ENCODE measurements around the gene PCGF2.
"Not testable (repeated sequence)": the region's sequence is repeated elsewhere in the genome, so short reads cannot be mapped to it uniquely, and the experiment has no call there.

PCGF2 gene

DNA sequence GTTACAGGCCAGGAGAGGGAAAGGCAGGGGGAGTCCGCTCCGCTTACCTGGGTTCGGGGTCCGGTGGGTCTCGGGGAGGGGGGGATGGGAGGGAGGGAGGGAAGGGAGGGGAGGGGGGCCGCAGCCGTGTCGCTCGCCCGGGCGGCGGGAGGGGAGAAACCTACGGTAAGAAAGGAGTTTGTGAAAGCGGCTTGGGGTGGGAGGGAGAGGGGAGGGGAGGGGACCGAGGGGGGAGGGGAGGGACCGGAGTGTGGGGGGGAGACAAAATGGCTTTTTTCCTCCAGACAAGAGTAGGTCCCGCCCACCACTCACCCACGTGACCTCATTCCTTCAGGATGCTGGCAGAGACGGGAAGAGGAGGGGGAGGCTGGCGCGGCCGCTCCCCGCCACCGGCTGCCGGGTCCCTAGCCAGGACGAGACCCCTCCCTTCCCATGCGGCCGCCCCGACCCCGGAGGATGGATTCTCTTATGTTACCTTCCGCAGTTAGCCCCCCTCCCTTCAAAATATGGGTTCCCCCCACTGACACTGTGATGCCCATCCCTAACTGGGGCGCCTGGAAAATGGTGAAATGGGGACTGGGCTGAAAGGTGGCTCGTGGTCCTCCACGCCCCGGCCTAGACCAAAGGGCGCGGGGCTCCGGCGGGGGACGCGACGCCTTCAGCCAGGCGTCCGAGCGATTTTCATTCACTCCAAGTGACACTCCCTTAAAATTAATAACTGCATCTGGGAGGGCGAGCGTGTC, at the start of gene PCGF2:
Gene PCGF2, minus strand, starts transcription at position 188 of the 743 bp plus-strand sequence. CDS start 7,934 bp downstream, outside the sequence.
- DNase-seq (ENCODE audit: low spot score), result no peak

DNA sequence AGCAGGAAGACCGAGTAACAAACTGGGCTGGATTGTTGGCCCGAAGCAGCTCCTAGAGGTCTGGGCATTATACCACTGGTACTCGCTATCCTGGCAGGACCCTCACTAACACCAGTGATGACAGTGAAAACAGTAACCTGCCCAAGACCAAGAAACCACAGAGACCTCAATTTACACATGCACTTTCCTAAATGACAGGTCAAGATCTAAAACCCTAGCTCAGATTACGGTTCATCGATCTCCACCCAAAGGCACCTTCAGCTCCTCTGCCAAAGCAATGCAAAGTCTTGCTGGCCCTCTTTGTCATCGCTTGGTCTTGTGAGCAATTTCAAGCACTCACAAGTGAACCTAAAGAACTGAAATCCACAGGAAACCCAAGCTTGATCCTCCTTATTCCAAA, 49.7 kb upstream of the PCGF2 start:
- no peak for DNase-seq (ENCODE audit: low spot score)

DNA sequence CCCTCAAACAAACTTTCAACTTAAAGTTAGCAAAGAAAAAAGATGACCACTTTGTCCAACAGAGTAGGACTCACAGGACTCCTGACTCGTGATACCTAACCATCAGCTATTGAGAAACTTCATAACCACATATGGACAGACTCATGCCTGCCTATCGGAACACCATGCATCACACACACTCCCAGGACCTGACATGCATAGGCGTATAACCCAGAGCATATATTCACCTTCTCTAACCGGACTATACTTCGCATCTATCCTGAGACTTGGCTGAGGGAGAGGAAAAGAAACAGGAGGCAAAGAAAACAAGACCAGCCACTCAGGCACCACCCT, 49.0 kb upstream of the PCGF2 start:
- DNase-seq (ENCODE audit: low spot score), result no peak

DNA sequence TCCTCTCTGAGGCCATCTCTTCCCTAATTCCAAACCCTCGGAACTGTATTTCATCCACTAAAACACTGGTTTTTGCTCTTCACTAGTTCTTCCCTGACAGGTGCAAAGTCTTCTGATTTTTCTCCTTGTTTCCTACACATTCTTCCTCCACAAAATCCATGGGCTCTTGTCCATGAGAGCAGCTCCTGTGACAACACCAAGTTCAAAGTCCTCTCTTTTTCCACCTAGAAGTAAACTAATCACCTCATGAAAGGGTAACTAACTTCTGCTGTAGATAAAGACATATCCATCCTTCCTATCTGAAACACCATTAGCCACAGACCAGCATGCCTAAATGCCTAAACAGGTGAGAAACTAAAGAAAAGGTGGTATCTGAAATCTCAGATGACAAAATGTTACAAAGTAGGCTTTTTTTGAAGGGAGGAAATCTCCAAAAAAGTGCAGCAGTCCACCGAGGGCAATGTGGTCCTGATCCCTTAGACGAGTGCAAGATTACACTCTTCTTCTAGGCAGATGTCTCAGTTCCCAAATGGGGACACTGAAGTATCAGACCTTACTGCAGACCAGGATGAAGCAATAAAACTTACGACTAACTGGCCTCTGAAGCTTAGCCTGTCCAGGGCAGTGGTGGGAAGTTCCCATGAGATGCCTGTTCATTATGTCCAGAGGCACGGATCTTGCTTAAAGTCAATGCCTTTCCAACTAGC, 48.5 kb upstream of the PCGF2 start:
- DNase-seq (ENCODE audit: low spot score), result no peak

DNA sequence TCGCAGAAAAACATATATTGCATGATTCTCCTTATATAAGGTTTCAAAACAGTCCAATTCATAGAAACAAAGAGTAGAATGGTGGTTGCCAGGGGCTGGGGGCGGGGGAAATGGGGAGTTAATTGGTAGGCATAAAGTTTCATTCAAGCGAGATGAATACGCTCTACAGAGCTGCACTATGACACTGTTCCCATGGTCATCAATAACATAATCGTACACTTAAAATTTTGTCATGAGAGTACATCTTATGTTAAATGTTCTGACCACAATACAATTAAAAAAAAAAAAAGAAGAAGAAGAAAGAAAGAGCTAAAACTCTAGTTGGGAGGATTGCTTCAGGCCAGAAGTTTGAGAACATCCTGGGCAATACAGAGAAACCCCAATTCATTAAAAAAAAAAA, 46.1 kb upstream of the PCGF2 start:
- DNase-seq (ENCODE audit: low spot score), result no peak

DNA sequence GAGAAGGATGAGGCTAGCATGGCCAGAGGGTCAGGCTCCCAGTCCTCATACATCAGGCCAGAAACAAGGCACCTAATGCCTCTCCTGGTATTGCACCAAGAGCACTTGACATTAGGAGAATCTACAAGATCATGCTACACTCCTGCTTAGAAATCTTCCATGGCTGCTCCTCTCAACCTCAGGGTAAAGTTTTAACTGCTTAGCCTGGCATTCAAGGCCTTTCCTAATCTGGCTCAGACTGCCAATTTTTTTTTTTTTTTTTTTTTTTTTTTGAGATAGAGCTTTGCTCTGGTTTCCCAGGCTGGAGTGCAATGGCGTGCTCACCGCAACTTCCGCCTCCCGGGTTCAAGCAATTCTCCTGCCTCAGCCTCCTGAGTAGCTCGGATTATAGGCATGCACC, 43.0 kb upstream of the PCGF2 start:
- no peak for DNase-seq (ENCODE audit: low spot score)

DNA sequence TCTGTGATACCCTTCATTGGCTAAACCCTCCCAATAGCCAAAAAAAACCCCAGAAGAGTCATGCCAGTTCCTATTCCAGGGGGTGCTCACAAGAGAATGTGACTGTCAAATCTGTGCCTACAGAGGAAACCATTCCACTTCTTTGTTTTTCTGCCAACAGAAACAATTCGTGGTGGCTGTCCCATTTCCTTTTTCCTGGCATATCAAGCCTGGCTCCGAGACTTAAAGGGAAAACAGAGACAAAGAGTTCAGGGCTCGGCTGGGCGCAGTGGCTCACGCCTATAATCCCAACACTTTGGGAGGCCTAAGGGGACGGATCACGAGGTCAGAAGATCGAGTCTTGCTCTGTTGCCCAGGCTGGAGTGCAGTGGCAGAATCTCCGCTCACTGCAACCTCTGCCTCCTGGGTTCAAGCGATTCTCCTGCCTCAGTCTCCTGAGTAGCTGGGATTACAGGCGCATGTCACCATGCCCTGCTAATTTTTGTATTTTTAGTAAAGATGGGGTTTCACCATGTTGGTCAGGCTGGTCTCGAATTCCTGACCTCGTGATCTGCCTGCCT, 42.1 kb upstream of the PCGF2 start:
- DNase-seq (ENCODE audit: low spot score), result not testable (repeated sequence)

DNA sequence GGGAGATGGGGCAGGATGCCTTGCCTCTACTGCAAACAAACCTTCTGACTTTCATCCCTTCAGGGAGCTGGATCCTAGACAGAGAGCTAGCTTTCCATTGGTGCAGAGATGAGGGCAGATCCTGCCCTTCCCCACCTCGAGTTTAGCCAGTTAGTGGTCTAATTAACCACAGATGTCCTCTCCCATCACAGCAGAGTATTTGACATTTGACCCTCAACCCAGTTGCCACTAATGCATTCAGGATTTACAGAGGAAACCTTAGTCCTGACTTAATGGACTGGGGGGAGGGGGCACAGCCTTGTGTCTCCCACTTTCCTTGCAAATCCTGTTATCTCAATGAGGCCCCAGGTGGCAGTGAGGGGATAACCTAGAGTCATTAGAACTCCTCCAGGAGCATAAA, 41.0 kb upstream of the PCGF2 start:
- DNase-seq (ENCODE audit: low spot score), result no peak

DNA sequence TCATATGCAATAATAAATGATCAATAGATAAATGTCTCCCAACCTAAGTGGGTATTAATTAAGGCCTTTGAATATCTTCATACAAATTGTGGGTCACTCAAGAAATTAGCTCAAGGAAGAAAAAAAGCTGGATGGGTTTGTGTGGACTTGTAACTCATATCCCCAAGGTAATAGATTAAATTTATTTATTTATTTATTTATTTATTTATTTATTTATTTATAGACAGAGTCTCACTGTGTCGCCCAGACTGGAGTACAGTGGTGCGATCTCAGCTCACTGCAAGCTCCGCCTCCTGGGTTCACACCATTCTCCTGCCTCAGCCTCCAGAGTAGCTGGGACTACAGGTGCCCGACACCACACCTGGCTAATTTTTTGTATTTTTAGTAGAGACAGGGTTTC, 39.9 kb upstream of the PCGF2 start:
- DNase-seq (ENCODE audit: low spot score), result not testable (repeated sequence)

DNA sequence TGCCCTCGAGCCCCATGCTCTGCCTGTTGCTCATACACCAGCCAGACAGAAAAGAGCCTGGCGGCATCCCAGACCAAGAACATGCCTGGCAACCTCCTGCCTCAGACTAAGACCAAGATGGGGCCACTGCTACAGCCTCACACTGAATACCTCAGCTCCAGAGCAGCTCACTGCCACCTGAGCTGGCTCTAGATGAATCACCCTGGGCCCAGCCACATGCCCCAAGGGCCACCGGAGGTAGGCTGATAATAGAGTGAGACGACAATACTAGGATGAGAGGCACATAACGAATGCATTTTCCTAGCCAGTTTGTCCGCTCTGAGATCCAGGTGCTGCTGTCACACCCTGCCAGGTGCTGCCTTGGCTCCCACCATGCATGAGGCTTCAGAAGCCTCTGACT, 38.2 kb upstream of the PCGF2 start:
- DNase-seq (ENCODE audit: low spot score), result no peak

DNA sequence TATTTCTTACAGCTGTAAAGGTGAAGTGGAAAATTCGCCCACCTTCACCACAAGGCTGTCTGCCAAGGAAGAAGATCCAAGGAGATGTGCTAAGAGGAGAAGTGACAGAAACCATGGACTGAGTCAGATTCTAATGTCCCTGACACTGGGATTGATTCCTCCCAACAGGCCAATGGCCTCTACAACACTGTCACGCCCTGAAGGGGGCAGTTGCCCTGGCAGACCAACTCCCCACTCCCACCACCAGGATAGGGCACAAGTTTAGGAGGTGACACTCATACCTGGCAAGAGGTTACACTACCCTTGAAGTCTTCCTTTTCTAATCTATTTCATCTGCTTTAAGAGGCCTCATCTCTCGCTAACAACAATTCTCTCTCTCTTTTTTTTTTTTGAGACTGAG, 35.1 kb upstream of the PCGF2 start:
- DNase-seq (ENCODE audit: low spot score), result no peak

DNA sequence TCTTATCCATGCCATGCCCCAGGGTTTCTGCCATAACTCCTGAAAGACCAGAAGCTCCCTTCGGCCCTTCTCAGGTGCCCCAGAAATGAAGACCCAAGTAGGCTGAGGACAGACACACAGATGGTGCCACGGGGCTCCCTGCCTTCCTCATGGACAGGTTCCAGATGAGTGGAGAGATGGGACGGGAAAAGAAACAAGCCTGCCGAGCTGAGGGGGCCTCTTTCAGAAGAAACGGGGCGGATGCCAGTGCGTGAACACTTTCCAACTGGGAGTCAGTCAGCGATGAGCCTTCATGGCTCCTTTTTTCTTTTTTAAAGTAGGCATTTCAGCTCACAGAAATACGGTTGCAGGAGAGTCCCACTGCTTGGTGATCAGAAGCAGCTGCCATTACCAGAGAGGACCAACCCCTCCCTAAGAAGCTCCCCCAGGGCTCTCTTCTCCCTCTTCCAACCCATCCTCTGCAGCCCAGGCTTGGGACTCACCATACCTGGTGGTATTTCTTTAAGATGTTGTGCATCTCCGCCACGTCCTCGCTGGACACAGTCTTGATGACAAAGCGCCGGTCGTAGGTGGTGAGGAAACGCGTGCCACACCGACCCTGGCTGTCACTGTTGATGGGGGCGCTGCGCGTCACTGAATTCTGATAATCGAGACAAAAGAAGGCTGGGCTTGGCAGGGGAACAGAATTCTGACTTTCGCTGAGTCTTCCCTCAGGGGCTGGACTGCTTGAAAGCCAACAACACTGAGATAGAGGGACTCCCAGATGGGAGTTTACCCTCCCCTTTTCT, 32.0 kb upstream of the PCGF2 start:
- DNase-seq (ENCODE audit: low spot score), result no peak

DNA sequence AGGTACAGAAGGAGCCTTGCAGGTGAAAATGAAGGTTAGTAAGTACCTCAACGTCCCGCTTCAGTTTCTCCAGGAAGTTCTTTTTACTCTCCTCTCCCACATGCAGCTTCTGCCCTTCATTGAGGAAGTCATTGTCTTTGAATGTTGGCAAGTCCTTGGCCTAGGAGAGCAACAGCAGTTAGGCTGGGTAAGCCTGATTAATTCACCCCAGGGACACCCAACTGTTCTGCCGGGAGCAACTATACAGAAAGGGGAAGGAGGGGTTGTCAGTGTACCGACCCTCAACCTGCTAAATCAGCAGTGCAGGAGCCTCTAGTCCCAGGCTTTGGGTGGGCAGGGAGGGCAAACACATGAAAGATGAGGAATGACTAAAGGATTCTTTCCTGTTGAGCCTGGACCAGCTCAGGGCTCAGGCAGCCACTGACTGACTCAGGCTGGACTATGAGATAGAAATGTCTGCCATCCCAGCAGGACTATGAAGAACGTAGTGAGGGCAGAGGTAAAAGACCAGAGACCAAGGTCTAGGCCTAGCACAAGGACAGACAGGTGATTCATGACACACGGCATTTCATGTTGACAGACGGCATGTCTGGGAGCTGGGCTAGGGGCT, 29.6 kb upstream of the PCGF2 start:
- no peak for DNase-seq (ENCODE audit: low spot score)

DNA sequence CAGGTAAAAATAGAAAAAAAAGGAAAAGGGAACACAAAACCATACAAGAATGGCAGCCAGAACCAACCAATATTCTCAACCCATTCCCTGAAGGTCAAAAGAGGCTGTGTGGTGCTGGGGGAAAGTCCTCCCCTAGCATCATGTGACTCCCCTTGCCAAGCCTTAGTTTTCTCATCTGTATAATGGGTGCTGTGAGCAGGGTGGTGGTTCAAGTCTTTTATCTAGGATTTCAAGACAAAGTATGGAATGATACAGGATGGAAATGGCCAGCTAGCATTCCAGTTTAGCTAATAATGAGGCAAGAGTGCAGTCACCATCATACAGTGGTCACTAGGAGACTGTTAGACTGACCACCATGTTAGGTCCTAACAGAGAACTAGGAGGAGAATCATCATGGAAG, 25.1 kb upstream of the PCGF2 start:
- DNase-seq (ENCODE audit: low spot score), result no peak

DNA sequence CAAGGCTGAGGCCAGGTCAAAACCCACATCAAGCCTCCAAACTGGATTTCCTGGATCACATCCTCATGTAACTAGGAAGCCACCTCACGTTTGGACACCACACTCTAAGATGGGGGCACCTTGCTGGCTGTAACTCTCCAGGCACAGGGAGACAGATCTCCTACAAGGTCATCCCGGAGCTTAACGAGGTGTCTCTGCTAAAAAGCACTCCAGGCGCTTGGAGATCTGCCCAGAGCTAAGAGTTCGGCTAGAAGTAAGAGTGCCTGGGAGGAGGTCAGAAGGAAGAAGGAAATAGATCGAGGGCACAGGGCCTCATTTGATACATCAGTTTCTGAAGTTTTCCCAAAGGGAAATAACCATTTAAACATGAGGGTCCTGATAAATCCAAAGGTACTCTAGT, 20.3 kb upstream of the PCGF2 start:
- no peak for DNase-seq (ENCODE audit: low spot score)

DNA sequence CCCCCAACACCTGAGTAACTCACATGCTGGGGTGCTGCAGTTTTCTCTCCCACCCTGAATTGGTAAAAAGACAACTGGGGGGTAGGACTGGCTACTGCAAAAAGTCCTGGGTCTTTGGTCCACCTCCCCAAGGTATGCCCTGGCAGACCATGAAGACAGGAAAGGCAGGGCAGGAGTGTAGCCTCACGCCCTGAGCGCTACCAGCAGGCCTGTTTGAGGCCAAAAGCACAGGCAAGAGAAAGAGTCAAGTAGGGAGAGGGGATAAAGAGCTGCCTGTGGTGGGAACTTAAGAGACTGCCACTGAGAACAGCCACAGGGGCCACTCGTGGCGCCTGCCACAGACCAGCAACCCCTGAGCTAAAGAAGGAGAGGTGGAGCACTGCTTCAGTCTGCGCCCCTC, 18.2 kb upstream of the PCGF2 start:
- DNase-seq (ENCODE audit: low spot score), result no peak

DNA sequence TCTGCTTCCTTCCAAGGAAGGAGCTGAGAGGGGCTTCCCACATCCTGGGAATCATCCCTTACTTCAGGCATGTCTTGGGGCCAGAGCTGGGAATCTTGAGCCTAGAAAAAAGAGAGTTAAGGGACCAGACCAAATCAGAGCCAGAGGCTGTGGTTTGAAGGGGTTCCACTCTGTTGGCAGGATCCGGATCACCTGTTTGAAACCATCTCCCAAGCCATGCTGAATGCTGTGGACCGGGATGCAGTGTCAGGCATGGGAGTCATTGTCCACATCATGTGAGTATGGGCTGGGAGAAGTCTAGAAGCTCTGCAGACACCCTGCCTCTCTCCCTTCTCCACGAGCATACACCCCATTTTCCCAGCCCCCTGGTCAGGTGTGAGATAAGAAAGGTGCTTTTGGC, 14.1 kb upstream of the PCGF2 start:
- DNase-seq (ENCODE audit: low spot score), result no peak

DNA sequence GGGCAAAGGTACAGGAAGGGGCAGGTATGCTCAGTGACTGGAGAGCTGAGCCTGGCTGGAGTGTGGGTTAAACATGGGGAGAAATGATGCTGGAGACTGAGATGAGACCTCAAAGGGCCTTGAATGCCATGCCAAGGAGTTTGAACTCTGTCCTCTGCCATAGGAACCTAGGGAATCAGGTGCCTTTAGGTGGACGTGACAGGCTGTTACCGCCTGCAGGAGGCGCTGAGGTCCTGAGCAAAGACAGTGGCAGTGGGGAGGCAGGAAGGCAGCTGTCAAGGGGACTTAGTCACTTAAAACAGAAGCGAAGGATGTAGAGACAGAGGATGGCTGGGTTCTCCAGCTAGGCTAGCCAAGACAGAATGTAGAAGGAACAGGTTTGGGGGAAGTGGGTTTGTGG, 13.5 kb upstream of the PCGF2 start:
- no peak for DNase-seq (ENCODE audit: low spot score)

DNA sequence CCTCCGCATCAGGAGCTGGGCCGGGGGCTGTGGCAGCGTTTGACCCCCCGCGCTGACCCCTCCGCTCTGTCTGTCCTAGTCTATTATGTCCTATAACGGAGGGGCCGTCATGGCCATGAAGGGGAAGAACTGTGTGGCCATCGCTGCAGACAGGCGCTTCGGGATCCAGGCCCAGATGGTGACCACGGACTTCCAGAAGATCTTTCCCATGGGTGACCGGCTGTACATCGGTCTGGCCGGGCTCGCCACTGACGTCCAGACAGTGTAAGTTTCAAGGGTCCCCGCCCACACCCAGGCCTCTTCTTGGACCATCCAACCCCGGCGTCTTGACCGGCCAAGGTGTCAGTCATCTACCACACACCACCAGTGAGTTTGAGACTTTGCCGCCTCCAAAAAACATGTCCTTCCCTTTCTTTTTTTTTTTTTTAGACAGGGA, 5.0 kb upstream of the PCGF2 start:
- no peak for DNase-seq (ENCODE audit: low spot score)

DNA sequence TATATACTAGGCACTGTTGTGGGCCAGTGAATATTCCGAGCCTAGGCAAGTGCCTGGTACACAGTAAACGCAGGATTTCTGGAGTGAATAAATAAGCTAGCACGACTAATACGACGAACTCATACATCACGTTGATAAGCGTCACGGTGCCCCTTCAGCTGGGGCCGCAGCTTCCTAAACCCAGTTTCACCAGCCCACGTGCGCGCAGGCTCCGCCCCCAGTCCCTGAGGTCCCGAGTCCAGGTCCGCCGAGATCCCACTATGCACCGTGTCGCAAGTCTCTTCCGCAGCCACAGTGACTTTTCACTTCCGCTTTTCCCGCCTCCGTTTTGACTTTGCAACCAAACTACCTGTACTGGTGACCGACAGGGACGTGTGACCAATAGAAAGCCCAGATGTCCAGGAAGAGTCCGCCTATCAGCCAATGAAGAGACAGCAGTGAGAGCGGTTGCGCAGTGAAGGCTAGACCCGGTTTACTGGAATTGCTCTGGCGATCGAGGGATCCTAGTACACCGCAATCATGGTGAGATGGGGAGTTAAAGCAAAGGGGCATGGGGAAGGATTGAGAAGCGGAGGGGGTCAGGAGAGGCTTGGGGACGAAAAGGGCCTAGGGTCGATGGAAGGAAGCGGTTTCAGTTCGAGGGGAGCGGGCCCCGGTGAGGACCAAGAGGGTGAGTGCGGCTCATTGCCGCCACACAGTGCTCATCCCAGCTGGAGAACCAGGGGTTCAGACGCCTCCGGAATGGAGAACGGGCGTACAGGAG, 4.4 kb upstream of the PCGF2 start, which contains the start of gene PSMB3:
Gene PSMB3, plus strand, starts transcription at position 434 of the 763 bp plus-strand sequence. Its CDS starts 86 bp downstream, at position 520.
- DNase-seq (ENCODE audit: low spot score), result peak; percentile 99

DNA sequence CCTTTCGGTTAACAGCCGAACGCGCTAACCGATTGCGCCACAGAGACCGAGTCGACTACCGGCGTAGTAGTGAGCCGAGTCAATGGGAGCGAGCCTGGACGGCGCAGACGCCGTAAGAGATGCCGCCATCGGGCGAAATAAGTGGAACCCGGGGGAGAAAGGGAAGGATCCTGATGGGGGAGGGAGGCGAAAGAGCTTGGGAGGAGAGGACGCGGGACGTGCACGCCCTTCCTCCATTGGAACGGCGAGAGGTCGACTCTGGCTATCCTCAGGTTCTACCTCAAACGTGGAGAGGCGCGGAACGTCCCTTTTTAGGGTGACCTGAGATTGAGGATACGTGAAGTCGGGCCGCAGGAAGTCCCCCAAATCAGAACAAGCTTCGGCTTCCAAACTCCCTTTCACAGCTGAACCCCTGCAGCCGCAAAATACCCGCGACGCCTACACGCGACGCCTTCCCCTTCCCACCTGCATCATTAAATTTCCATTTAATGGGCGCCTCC, 3.7 kb upstream of the PCGF2 start:
- peak; percentile 76 for DNase-seq (ENCODE audit: low spot score)

All from CD4-positive, alpha-beta T cell treated with Interleukin-6 at 100 ng/mL for 8 hours (primary cell).